AG20443 (cell line): Measurements from ENCODE around the gene NOB1.

Source experiments
- DNase-seq: peaks from one replicate; pipeline ENCODE4 v3.0.0; 2012; ENCODE audit warnings: low spot score, mixed read lengths

NOB1 gene

GRCh38 chr16:69721441-69721957 is 33.2 kb downstream of the NOB1 start:
- no peak for DNase-seq

GRCh38 chr16:69720822-69721430 is 33.8 kb downstream of the NOB1 start:
- DNase-seq, result no peak

- no peak for DNase-seq
Measured at GRCh38 chr16:69718111-69718764, 36.5 kb downstream of the NOB1 start.

GRCh38 chr16:69717066-69717465 is 37.7 kb downstream of the NOB1 start:
- DNase-seq, result no peak

DNA sequence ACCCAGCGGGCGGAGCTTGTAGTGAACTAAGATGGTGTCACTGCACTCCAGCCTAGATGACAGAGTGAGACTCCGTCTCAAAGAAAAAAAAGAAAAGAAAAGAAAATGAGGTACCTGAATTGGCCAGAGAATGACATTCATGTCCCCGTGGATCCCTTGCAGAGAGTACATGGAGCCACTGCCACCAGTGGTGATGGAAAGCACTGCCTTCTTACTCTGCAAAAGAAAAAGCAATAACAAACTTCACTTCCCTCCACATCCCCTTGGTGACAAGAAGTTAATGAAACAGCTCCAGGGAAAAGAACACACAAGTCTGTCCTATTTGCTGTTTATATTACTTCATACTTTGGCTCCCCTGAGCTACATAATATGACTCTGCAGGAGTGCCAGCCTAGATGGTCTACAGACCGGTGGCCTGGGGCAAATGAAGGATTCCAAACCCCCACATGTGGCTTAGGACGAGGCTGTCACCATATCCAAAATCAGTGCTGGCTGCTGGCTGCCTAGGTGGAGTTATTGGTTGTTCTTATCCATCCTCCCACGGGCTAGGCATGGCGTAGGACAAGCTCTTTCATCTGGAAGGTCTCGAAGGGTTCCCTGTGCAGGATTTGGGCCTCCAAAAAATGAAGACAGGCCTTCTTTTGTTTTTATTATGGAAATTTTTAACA is 41.7 kb downstream of the NOB1 start:
- DNase-seq, result no peak

- DNase-seq, result no peak
Measured at GRCh38 chr16:69712277-69712676, 42.4 kb downstream of the NOB1 start.

DNA sequence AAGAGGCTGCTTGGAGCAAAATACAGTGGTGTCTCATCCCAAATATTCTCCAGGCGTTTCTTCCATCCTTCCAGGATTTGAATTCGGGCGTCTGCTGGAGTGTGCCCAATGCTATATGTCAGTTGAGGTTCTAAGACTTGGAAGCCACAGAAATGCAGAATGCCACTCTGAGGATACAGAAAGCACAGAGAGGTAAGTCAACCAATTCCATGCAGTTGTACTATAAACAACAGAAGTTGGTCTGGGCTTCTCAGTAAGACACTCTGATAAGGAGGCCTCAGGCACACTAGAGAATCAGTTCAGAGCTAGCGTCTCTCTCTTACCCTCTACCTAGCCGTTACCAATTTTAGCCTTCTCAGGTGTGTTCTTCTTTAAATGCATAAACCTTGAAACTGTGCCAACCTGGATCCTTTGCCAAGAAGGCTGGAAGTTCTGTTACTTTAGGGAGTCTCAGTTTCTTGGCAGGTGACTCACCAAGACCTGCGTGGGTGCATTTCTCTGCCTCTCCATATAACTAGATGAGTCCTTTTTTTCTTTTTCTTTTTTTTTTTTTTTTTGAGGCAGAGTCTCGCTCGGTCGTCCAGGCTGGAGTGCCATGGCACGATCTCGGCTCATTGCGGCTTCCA is 43.5 kb downstream of the NOB1 start:
- peak; percentile 27 for DNase-seq

- peak; percentile 67 for DNase-seq
Measured at GRCh38 chr16:69709456-69710084, 45.2 kb downstream of the NOB1 start.

DNA sequence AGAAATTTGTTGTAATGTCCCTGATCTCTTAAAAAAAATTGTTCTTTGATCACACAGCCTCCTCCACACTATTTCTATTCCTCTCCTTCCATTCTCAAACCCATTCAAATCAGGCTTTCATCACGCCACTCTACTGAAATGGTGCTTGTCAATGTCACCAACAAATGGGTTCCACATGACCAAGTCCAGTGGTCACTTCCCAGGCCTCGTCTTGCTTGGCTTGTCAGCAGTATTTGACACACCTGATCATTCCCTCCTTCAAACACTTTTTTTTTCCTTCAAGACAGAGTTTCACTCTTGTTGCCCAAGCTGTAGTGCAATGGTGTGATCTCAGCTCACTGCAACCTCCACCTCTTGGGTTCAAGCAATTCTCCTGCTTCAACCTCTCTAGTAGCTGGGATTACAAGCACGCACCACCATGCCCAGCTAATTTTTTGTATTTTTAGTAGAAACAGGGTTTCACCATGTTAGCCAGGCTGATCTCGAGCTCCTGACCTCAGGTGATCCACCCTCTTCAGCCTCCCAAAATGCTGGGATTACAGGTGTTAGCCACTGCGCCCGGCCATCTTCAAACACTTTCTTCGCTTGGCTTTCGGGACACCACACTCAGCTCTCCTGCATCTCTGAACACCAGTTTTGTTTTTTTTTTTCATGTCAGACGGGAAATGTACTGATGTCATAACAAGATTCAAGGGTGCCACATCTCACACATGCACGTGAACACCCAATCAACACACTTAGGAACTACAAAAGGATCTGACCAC is 46.6 kb downstream of the NOB1 start:
- no peak for DNase-seq

GRCh38 chr16:69706975-69707340 is 47.8 kb downstream of the NOB1 start:
- no peak for DNase-seq

DNA sequence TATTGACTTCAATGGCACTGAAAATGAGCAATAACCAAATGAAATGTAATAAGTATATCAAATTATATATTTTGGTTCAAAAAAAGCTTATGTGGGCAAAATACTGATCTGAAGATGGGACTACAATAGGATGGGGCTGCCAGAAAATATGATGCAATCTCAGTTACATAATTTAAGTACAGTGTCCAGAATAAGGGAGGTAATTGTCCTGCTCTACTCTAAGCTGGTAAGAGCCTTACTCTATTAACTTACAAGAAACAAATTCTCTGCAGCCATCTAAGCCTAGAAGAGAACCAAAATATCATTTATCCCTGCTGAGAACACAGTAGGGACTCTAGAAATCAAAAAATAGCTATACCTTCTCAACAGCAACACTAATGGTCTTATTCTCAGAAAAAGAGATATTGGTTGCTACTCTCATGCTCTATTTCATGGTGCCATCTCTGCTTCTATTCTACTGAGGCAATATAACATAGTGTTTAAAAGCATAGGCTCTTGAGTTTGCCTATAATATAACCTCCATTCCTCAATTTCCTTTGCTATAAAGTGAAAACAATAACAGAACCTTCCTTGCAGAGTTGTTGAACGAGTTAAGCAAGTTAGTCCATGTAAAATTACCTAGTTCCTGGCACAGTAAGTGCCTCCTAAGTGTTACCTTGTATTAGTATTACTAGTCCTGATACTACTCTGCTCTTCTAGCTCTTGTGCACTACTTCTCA is 48.3 kb downstream of the NOB1 start:
- DNase-seq, result peak; percentile 35

DNA sequence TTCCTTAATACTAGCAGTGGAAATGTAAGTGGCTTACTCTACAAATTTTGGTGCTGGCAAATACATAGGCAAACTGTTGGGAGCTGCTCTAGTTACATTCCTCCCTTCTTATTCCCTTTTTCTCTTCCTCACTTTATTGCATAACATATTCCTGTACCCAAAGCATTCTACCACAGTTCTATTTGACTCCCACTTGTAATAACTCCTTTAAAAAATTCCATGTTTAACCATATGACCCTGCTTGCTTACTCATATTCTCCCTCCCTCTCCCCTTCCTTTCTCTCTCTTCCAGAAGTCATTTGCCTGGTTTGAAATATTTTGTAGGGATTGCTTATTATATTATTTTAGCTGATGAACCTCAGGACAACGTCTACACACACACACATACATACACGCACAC is 51.1 kb downstream of the NOB1 start:
- no peak for DNase-seq

GRCh38 chr16:69701866-69702265 is 52.9 kb downstream of the NOB1 start:
- DNase-seq, result no peak

GRCh38 chr16:69701452-69701851 is 53.3 kb downstream of the NOB1 start:
- no peak for DNase-seq

DNA sequence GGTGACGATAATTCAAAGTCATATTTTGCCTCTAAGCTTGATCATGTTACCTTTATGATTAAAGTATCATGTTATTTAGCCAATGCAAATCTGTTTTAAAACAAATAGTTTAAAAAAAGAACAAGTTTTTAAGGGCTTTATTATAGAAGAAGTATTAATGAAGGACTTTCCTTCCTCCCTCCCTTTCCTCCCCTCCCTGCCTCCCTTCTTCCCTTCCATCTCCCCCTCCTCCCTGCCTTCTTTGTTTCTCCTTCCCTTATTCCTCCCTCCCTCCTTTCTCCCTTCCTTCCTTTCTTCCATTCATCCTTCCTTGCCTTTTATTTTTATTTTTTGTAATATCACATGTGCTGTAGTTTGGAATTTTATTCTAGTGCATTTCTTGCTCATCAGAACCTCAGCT is 54.8 kb downstream of the NOB1 start:
- no peak for DNase-seq

DNA sequence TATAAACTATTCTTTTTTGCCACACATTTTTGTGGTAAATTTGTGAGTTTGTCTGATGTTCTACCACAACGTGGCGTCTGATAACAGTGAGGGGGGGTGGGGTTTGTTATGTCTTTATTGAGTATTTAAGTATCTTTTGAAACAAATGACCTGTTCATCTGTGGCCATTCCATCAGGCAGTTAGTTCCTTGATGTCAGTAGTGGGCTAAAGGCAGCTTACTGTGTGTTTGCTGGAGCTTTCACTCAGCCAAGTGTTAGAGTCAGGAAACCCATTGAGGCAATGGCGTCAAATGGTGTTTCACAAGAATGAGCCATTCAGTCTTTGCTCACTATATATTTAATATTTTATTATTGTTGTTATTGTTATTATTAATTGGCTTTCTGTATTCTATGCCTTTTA is 56.3 kb downstream of the NOB1 start:
- no peak for DNase-seq

DNA sequence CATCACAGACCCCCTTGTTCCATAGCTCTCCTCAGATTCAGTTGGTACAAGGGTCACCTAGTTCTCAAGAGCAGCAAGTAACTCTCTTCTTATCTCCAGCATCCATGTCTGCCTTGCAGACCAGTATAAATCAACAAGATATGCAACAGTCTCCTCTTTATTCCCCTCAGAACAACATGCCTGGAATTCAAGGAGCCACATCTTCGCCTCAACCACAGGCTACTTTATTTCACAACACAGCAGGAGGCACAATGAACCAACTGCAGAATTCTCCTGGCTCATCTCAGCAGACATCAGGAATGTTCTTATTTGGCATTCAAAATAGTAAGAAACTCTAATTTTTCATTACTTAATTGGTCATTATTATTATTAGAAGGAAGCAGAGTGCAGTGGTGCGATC is 60.8 kb downstream of the NOB1 start:
- DNase-seq, result no peak

DNA sequence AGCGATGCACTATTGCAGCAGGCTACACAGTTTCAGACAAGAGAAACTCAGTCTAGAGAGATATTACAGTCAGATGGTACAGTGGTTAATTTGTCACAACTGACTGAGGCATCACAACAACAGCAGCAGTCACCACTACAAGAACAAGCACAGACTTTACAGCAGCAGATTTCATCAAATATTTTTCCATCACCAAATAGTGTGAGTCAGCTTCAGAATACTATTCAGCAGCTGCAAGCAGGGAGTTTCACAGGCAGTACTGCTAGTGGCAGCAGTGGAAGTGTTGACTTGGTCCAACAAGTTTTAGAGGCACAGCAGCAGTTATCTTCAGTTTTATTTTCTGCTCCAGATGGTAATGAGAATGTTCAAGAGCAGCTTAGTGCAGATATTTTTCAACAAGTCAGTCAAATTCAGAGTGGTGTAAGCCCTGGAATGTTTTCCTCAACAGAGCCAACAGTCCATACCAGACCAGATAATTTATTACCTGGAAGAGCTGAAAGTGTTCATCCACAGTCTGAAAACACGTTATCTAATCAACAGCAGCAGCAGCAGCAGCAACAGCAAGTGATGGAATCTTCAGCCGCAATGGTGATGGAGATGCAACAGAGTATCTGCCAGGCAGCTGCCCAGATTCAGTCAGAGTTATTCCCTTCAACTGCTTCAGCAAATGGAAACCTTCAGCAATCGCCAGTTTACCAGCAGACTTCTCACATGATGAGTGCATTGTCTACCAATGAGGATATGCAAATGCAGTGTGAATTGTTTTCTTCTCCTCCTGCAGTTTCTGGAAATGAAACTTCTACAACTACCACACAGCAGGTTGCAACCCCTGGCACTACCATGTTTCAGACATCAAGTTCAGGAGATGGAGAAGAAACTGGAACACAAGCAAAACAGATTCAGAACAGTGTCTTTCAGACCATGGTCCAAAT is 62.5 kb downstream of the NOB1 start:
- peak; percentile 61 for DNase-seq
